HG02798 (cell line): ENCODE measurements around the gene BEST1.
"Not testable (repeated sequence)": the region's sequence is repeated elsewhere in the genome, so short reads cannot be mapped to it uniquely, and the experiment has no call there.

Source experiments
- ATAC-seq: cut with Tn5 transposase; IDR thresholded peaks from one replicate; pipeline ENCODE4 v1.9.1; 2021; ENCODE audit warnings: mild to moderate bottlenecking; ENCODE audit not compliant: unreplicated experiment, poor library complexity

BEST1 gene

GRCh38 chr11:61974766-61975631 lies 24.8 kb downstream of the BEST1 start:
- ATAC-seq = no peak

GRCh38 chr11:61975638-61976419 lies 25.7 kb downstream of the BEST1 start:
- ATAC-seq = no peak

GRCh38 chr11:61976420-61976800 lies 26.3 kb downstream of the BEST1 start:
- no peak for ATAC-seq

GRCh38 chr11:61976813-61977475 lies 26.8 kb downstream of the BEST1 start:
- no peak for ATAC-seq

- no peak for ATAC-seq
Measured at GRCh38 chr11:61978703-61979661, 28.8 kb downstream of the BEST1 start.

- ATAC-seq = no peak
Measured at GRCh38 chr11:61980783-61981541, 30.8 kb downstream of the BEST1 start.

- ATAC-seq = no peak
Measured at GRCh38 chr11:61983419-61983818, 33.3 kb downstream of the BEST1 start.

- ATAC-seq = no peak
Measured at GRCh38 chr11:61985869-61986268, 35.7 kb downstream of the BEST1 start.

GRCh38 chr11:61994981-61995380 lies 44.8 kb downstream of the BEST1 start:
- ATAC-seq = no peak

- ATAC-seq = no peak
Measured at GRCh38 chr11:61996933-61997332, 46.8 kb downstream of the BEST1 start.

GRCh38 chr11:61999141-61999975 lies 49.2 kb downstream of the BEST1 start:
- no peak for ATAC-seq

- ATAC-seq = no peak
Measured at GRCh38 chr11:62000539-62001446, 50.6 kb downstream of the BEST1 start.

- ATAC-seq = no peak
Measured at GRCh38 chr11:62001450-62002191, 51.5 kb downstream of the BEST1 start.

GRCh38 chr11:62002283-62002682 lies 52.1 kb downstream of the BEST1 start:
- ATAC-seq = not testable (repeated sequence)

- ATAC-seq = no peak
Measured at GRCh38 chr11:62004473-62004872, 54.3 kb downstream of the BEST1 start.

GRCh38 chr11:62008193-62008592 lies 58.0 kb downstream of the BEST1 start:
- no peak for ATAC-seq
